ENCODE results near the gene ATG9B. TPM values are rescaled to one million over a fixed set of nuclear protein-coding genes. Genes with fewer than 3 reads are reported as not detected.

Gene ATG9B
- total and polyA plus RNA-seq, 9 of the 15 experiments (the other 6 are each of a cell fraction or from before 2014, with no cell fraction given) = 0.29 to 8.0 (median 2.1) TPM

DNA sequence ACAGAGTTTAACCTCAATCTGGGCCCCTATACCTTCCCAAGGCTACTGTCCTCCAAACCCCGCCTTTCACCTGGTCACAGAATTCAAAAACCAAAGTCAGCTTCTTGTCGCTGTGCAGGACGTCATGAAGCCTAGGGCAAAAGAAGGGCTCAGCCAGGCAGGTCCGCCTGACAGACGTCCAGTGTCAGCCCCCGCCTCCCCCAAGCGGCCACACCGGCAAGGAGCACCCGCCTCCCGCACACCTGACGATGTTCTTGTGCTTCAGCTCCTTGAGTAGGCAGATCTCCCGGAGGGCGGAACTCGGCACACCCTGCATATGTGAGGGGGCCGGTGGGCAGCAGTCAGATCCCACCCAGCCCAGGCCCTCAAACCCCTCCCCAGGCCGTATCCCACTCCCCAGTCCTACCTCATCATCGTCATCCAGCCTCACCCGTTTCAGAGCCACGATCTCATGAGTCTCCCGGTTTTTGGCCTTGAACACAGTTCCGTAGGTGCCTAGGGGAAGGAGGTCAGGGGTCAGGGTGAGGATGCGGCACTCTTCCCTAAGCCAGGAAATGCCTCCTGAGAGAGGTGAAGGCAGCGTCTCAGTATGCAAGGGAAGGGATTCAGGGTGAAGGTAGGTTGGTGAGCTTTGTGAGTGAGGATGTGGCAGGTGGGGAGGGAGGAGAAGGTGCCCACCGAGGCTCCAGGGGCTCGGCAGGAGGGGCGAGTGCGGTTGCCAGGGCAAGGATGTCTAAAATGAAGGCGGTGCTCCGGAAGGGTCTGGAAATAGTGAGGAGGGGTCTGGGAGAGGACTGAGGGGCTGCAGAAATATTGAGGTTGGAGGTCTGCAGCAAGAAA is 32.6 kb upstream of the ATG9B start (continued):
- TF ChIP-seq, protein P1, sequence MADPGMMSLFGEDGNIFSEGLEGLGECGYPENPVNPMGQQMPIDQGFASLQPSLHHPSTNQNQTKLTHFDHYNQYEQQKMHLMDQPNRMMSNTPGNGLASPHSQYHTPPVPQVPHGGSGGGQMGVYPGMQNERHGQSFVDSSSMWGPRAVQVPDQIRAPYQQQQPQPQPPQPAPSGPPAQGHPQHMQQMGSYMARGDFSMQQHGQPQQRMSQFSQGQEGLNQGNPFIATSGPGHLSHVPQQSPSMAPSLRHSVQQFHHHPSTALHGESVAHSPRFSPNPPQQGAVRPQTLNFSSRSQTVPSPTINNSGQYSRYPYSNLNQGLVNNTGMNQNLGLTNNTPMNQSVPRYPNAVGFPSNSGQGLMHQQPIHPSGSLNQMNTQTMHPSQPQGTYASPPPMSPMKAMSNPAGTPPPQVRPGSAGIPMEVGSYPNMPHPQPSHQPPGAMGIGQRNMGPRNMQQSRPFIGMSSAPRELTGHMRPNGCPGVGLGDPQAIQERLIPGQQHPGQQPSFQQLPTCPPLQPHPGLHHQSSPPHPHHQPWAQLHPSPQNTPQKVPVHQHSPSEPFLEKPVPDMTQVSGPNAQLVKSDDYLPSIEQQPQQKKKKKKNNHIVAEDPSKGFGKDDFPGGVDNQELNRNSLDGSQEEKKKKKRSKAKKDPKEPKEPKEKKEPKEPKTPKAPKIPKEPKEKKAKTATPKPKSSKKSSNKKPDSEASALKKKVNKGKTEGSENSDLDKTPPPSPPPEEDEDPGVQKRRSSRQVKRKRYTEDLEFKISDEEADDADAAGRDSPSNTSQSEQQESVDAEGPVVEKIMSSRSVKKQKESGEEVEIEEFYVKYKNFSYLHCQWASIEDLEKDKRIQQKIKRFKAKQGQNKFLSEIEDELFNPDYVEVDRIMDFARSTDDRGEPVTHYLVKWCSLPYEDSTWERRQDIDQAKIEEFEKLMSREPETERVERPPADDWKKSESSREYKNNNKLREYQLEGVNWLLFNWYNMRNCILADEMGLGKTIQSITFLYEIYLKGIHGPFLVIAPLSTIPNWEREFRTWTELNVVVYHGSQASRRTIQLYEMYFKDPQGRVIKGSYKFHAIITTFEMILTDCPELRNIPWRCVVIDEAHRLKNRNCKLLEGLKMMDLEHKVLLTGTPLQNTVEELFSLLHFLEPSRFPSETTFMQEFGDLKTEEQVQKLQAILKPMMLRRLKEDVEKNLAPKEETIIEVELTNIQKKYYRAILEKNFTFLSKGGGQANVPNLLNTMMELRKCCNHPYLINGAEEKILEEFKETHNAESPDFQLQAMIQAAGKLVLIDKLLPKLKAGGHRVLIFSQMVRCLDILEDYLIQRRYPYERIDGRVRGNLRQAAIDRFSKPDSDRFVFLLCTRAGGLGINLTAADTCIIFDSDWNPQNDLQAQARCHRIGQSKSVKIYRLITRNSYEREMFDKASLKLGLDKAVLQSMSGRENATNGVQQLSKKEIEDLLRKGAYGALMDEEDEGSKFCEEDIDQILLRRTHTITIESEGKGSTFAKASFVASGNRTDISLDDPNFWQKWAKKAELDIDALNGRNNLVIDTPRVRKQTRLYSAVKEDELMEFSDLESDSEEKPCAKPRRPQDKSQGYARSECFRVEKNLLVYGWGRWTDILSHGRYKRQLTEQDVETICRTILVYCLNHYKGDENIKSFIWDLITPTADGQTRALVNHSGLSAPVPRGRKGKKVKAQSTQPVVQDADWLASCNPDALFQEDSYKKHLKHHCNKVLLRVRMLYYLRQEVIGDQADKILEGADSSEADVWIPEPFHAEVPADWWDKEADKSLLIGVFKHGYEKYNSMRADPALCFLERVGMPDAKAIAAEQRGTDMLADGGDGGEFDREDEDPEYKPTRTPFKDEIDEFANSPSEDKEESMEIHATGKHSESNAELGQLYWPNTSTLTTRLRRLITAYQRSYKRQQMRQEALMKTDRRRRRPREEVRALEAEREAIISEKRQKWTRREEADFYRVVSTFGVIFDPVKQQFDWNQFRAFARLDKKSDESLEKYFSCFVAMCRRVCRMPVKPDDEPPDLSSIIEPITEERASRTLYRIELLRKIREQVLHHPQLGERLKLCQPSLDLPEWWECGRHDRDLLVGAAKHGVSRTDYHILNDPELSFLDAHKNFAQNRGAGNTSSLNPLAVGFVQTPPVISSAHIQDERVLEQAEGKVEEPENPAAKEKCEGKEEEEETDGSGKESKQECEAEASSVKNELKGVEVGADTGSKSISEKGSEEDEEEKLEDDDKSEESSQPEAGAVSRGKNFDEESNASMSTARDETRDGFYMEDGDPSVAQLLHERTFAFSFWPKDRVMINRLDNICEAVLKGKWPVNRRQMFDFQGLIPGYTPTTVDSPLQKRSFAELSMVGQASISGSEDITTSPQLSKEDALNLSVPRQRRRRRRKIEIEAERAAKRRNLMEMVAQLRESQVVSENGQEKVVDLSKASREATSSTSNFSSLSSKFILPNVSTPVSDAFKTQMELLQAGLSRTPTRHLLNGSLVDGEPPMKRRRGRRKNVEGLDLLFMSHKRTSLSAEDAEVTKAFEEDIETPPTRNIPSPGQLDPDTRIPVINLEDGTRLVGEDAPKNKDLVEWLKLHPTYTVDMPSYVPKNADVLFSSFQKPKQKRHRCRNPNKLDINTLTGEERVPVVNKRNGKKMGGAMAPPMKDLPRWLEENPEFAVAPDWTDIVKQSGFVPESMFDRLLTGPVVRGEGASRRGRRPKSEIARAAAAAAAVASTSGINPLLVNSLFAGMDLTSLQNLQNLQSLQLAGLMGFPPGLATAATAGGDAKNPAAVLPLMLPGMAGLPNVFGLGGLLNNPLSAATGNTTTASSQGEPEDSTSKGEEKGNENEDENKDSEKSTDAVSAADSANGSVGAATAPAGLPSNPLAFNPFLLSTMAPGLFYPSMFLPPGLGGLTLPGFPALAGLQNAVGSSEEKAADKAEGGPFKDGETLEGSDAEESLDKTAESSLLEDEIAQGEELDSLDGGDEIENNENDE (IDR thresholded peaks at IDR 0.05; ENCODE audit: low read depth, low read length) = no peak
- no peak for TF ChIP-seq ZNF77 (CRISPR knock-in tag; IDR thresholded peaks at IDR 0.05)
- TF ChIP-seq, protein P2, sequence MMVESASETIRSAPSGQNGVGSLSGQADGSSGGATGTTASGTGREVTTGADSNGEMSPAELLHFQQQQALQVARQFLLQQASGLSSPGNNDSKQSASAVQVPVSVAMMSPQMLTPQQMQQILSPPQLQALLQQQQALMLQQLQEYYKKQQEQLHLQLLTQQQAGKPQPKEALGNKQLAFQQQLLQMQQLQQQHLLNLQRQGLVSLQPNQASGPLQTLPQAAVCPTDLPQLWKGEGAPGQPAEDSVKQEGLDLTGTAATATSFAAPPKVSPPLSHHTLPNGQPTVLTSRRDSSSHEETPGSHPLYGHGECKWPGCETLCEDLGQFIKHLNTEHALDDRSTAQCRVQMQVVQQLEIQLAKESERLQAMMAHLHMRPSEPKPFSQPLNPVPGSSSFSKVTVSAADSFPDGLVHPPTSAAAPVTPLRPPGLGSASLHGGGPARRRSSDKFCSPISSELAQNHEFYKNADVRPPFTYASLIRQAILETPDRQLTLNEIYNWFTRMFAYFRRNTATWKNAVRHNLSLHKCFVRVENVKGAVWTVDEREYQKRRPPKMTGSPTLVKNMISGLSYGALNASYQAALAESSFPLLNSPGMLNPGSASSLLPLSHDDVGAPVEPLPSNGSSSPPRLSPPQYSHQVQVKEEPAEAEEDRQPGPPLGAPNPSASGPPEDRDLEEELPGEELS (CRISPR knock-in tag; IDR thresholded peaks at IDR 0.05; ENCODE audit: borderline replicate concordance) = peak; percentile 71; the same call in 1 of the 2 replicates
- no peak for TF ChIP-seq FOXA3 (CRISPR knock-in tag; conservative IDR thresholded peaks at IDR 0.05 in 1 of 2, IDR thresholded peaks at IDR 0.05 in 1 of 2)
- TF ChIP-seq, protein P3, sequence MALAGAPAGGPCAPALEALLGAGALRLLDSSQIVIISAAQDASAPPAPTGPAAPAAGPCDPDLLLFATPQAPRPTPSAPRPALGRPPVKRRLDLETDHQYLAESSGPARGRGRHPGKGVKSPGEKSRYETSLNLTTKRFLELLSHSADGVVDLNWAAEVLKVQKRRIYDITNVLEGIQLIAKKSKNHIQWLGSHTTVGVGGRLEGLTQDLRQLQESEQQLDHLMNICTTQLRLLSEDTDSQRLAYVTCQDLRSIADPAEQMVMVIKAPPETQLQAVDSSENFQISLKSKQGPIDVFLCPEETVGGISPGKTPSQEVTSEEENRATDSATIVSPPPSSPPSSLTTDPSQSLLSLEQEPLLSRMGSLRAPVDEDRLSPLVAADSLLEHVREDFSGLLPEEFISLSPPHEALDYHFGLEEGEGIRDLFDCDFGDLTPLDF (CRISPR knock-in tag; IDR thresholded peaks at IDR 0.05) = no peak
- no peak for TF ChIP-seq NFATC3 (IDR thresholded peaks at IDR 0.05)
- TF ChIP-seq ILF3 (IDR thresholded peaks at IDR 0.05; ENCODE audit: borderline replicate concordance) = no peak
- TF ChIP-seq ZNF583 (CRISPR knock-in tag; IDR thresholded peaks at IDR 0.05) = no peak
- no peak for TF ChIP-seq FIP1L1 (IDR thresholded peaks at IDR 0.05; ENCODE audit: low read depth, low read length, poor library complexity, severe bottlenecking)
- TF ChIP-seq LARP7 (IDR thresholded peaks at IDR 0.05) = peak; percentile 60; the same call in 1 of the 2 replicates
- no peak for TF ChIP-seq GABPA (tag; conservative IDR thresholded peaks at IDR 0.05; ENCODE audit: low read depth)
- TF ChIP-seq CAMTA2 (CRISPR knock-in tag; conservative IDR thresholded peaks at IDR 0.05) = no peak
- no peak for TF ChIP-seq RBM39 (optimal IDR thresholded peaks at IDR 0.05; ENCODE audit: low read depth, low read length)
